ENCODE data around the gene CLNK. TPM values are rescaled to one million over a fixed set of nuclear protein-coding genes. Genes with fewer than 3 reads are reported as not detected.

CLNK gene
- not detected for total RNA-seq

DNA sequence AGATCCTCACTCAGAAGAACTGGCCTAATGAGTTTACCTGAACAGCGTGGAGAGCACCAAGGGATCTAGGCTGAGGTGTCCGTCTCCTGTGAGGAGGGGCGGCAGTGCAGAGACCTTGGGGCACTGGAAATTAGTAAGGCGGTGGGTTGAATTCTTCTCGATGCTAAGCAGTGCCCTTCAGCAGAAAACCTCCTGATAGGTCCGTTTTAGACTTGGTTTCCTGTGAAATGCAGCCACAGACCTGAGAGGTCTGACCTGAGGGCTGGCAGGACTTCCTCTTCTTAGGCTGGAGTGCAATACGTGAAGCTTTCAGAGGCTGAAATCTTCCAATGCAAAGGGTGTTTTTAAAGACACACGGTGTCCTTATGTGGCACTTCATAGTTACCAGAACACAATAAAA lies at the start of gene CLNK:
Gene CLNK, minus strand, starts transcription at position 138 of the 400 bp plus-strand sequence. CDS start 16,899 bp downstream, outside the sequence.
- CTCF ChIA-PET: no interaction called here
- Mint-ChIP-seq H3K27me3 (ENCODE audit: low read depth) (no peaks in the 10 kb centered on the region), H3K27ac (no peak within 1 kb of the TSS), H3K4me1 (ENCODE audit: low read depth) (no peaks in the 10 kb centered on the region), H3K9me3 (no peaks in the 10 kb centered on the region), H3K4me3 (no peak within 1 kb of the TSS), H3K36me3 (ENCODE audit: low read depth) (no peaks in the 10 kb centered on the region)
- intact Hi-C loops (cut with micrococcal nuclease): no loop called here
- no peak for DNase-seq

GRCh38 chr4:10733481-10734062 lies 49.0 kb upstream of the CLNK start:
- no peak overlapping the region for H3K4me3 Mint-ChIP-seq
- H3K36me3 Mint-ChIP-seq (ENCODE audit: low read depth): no peaks in the 10 kb centered on the region
- CTCF ChIA-PET: no interaction called here
- H3K4me1 Mint-ChIP-seq (ENCODE audit: low read depth): peaks cover 34% of the 10 kb centered on the region
- H3K27ac Mint-ChIP-seq: no peak overlapping the region
- no peaks in the 10 kb centered on the region for H3K9me3 Mint-ChIP-seq
- H3K27me3 Mint-ChIP-seq (ENCODE audit: low read depth): no peaks in the 10 kb centered on the region
- intact Hi-C loops (cut with micrococcal nuclease): loop anchor here (5.0 kb wide), 2 partner anchors 76 to 739 kb away; no protein-coding TSS in a partner anchor
- no peak for DNase-seq

GRCh38 chr4:10732914-10733415 lies 48.4 kb upstream of the CLNK start:
- intact Hi-C loops (cut with micrococcal nuclease): loop anchor here (1.0 to 5.0 kb wide), 3 partner anchors 62 to 739 kb away; no protein-coding TSS in a partner anchor
- CTCF ChIA-PET: no interaction called here
- H3K4me3 Mint-ChIP-seq: no peak overlapping the region
- H3K9me3 Mint-ChIP-seq: no peaks in the 10 kb centered on the region
- H3K36me3 Mint-ChIP-seq (ENCODE audit: low read depth): no peaks in the 10 kb centered on the region
- DNase-seq: no peak
- no peaks in the 10 kb centered on the region for H3K27me3 Mint-ChIP-seq (ENCODE audit: low read depth)
- H3K27ac Mint-ChIP-seq: no peak overlapping the region
- peaks cover 34% of the 10 kb centered on the region for H3K4me1 Mint-ChIP-seq (ENCODE audit: low read depth)

DNA sequence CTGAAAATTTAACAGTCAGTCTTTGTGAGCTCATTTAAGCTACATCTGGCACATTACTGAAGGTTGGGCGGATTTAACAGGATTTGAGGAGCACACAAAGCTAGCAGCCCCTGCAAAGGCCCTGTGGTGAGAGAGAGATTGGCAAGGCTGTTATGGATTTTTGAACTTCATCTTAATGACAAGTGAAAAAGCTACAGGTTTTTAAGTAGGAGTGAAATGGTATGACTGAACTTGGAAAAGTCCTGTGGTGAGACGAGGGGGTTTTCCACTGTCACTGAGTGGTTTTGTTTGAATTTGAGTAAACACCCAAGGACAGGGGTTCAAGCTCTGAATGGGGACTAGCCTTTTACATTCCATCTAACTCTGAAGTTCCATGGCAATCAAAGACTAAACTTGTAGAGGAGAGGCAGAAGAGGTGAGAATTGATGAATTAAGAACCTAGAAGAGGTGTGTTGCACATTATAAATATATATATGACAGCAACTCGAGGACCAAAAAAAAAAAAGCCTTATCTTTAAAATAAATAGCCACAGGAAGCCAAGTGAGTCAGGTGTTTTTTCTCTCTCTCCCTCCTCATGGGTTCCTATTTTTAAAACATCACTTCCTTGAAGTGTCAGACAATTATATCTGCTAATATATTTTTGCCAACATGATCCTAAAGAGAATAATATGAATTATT lies 47.8 kb upstream of the CLNK start:
- H3K27me3 Mint-ChIP-seq (ENCODE audit: low read depth): no peaks in the 10 kb centered on the region
- no peak overlapping the region for H3K27ac Mint-ChIP-seq
- CTCF ChIA-PET: no interaction called here
- no peaks in the 10 kb centered on the region for H3K36me3 Mint-ChIP-seq (ENCODE audit: low read depth)
- intact Hi-C loops (cut with micrococcal nuclease): loop anchor here (1.0 to 5.0 kb wide), 3 partner anchors 61 to 740 kb away; no protein-coding TSS in a partner anchor
- H3K4me3 Mint-ChIP-seq: no peak overlapping the region
- DNase-seq: peak; percentile 57
- H3K4me1 Mint-ChIP-seq (ENCODE audit: low read depth): peaks cover 34% of the 10 kb centered on the region
- H3K9me3 Mint-ChIP-seq: no peaks in the 10 kb centered on the region

- H3K4me3 Mint-ChIP-seq: no peak overlapping the region
- H3K27me3 Mint-ChIP-seq (ENCODE audit: low read depth): no peaks in the 10 kb centered on the region
- H3K27ac Mint-ChIP-seq: no peak overlapping the region
- no peak for DNase-seq
- H3K4me1 Mint-ChIP-seq (ENCODE audit: low read depth): peaks cover 39% of the 10 kb centered on the region
- intact Hi-C loops (cut with micrococcal nuclease): loop anchor here (1.0 to 5.0 kb wide), 3 partner anchors 60 to 741 kb away; no protein-coding TSS in a partner anchor
- H3K36me3 Mint-ChIP-seq (ENCODE audit: low read depth): no peaks in the 10 kb centered on the region
- CTCF ChIA-PET: no interaction called here
- H3K9me3 Mint-ChIP-seq: no peaks in the 10 kb centered on the region
Observed at GRCh38 chr4:10731690-10732089, 47.1 kb upstream of the CLNK start.

DNA sequence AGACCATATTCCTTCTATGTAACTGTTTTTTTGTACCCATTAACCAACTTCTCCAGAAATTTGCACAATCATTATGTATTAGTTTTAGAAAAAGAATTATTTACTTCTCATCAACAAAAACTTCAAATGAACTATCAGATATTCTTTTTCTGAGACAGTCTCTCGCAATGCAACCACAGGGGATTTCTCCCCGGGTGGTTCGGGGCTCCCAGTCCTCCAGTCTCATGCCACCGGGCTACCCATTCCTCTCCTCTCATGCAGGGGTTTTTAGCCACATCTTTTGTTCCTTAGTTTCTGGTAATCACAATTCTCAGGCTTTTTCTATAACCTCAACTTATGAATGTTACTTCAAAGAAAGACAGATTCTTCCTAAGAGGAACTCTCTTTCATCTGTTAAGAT lies 46.6 kb upstream of the CLNK start:
- H3K27ac Mint-ChIP-seq: no peak overlapping the region
- H3K4me1 Mint-ChIP-seq (ENCODE audit: low read depth): peaks cover 39% of the 10 kb centered on the region
- H3K4me3 Mint-ChIP-seq: no peak overlapping the region
- CTCF ChIA-PET: no interaction called here
- DNase-seq: no peak
- H3K36me3 Mint-ChIP-seq (ENCODE audit: low read depth): no peaks in the 10 kb centered on the region
- no peaks in the 10 kb centered on the region for H3K9me3 Mint-ChIP-seq
- intact Hi-C loops (cut with micrococcal nuclease): loop anchor here (5.0 kb wide), 2 partner anchors 74 to 741 kb away; no protein-coding TSS in a partner anchor
- no peaks in the 10 kb centered on the region for H3K27me3 Mint-ChIP-seq (ENCODE audit: low read depth)

DNA sequence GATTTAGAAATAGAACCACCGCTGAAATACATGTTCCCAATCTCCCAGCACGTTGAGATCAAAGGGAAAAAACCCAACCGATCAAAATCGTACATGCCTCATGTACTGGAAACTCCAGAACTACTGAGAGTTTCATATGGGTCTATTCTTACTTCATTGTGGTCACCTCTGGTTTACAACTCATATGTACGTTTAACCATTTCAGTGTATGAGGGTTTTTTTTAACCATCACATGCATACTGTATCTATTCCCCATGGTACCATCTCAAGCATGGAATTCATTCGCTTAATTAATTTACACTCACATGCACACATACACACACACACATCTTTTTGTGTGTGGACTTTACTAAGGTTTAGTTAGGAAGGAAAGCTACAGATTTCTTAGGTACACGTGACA lies 46.0 kb upstream of the CLNK start:
- CTCF ChIA-PET: no interaction called here
- Mint-ChIP-seq H3K9me3 (no peaks in the 10 kb centered on the region), H3K4me1 (ENCODE audit: low read depth) (peaks cover 39% of the 10 kb centered on the region), H3K27ac (no peak overlapping the region), H3K4me3 (no peak overlapping the region), H3K27me3 (ENCODE audit: low read depth) (no peaks in the 10 kb centered on the region), H3K36me3 (ENCODE audit: low read depth) (no peaks in the 10 kb centered on the region)
- DNase-seq: no peak
- intact Hi-C loops (cut with micrococcal nuclease): loop anchor here (5.0 kb wide), 2 partner anchors 73 to 742 kb away; no protein-coding TSS in a partner anchor

GRCh38 chr4:10730019-10730418 lies 45.5 kb upstream of the CLNK start:
- H3K27me3 Mint-ChIP-seq (ENCODE audit: low read depth): no peaks in the 10 kb centered on the region
- no peak for DNase-seq
- peaks cover 39% of the 10 kb centered on the region for H3K4me1 Mint-ChIP-seq (ENCODE audit: low read depth)
- CTCF ChIA-PET: no interaction called here
- no peaks in the 10 kb centered on the region for H3K36me3 Mint-ChIP-seq (ENCODE audit: low read depth)
- H3K27ac Mint-ChIP-seq: no peak overlapping the region
- no peaks in the 10 kb centered on the region for H3K9me3 Mint-ChIP-seq
- no peak overlapping the region for H3K4me3 Mint-ChIP-seq
- intact Hi-C loops (cut with micrococcal nuclease): loop anchor here (5.0 kb wide), 2 partner anchors 73 to 742 kb away; no protein-coding TSS in a partner anchor

GRCh38 chr4:10729366-10729765 lies 44.8 kb upstream of the CLNK start:
- H3K27ac Mint-ChIP-seq: no peak overlapping the region
- CTCF ChIA-PET: no interaction called here

DNA sequence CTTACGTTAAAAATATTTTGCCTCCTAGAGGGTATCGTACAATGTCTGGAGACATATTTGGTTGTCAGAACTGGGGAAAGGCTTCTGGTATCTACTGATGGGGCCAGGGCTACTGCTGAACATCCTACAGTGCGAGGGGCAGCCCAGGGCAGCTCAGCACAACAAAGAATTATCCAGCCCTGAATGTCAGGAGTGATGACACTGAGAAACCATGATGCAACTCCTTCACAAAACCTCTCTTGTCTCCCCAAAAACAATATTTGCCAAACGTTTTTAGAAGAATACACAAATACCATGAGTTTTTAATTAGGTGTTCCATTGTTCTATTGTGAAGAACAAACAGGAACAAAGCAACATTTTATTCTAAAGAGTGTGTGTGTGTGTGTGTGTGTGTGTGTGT lies 43.4 kb upstream of the CLNK start:
- intact Hi-C loops (cut with micrococcal nuclease): no loop called here
- H3K4me1 Mint-ChIP-seq (ENCODE audit: low read depth): peaks cover 42% of the 10 kb centered on the region
- DNase-seq: no peak

More at GRCh38 chr4:10729366-10729765, 44.8 kb upstream of the CLNK start:
- Mint-ChIP-seq H3K4me1 (ENCODE audit: low read depth) (peaks cover 37% of the 10 kb centered on the region), H3K9me3 (no peaks in the 10 kb centered on the region), H3K27me3 (ENCODE audit: low read depth) (no peaks in the 10 kb centered on the region), H3K36me3 (ENCODE audit: low read depth) (no peaks in the 10 kb centered on the region), H3K4me3 (no peak overlapping the region)
- no peak for DNase-seq
- intact Hi-C loops (cut with micrococcal nuclease): no loop called here

DNA sequence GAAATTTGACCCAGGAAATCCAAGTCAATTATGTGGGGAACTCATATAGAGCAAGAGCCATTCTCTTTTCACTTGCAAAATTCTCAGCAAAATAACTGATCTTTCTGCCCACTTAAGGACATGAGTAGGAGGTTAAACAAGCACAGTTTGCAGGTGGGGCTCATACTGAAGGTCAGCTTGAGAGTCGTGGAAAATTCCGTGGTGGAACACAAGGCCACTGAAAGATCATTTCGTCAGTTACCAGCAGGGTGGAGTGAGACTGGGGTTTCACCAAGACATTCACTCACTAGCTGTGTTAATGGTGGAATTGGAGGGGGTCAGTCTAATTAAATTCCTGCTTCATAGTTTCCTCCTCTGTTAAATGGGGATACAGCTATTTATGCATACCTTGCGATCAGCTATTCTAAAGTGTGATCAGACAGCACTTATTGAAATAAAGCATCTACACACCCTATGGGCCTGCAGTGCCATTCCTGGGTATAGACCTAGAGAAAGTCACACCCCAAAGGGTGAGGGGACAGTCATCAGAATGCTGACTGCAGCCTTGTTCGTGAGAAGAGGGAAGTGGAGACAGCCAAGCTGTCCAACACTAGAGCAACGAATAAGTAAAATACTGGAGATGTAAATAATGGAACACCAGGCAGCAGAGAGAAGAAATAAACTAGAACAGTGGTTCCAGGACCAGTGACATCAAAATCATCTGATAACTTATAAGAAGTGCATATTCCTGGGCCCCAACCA lies 42.7 kb upstream of the CLNK start:
- no peak overlapping the region for H3K27ac Mint-ChIP-seq
- H3K27me3 Mint-ChIP-seq (ENCODE audit: low read depth): no peaks in the 10 kb centered on the region
- CTCF ChIA-PET: interaction anchor here (0.5 kb wide), 1 partner anchor 28 kb away, joined by 3 read pairs; no protein-coding TSS in a partner anchor
- H3K9me3 Mint-ChIP-seq: no peaks in the 10 kb centered on the region
- no peak for DNase-seq
- H3K4me1 Mint-ChIP-seq (ENCODE audit: low read depth): peaks cover 38% of the 10 kb centered on the region
- no peak overlapping the region for H3K4me3 Mint-ChIP-seq
- H3K36me3 Mint-ChIP-seq (ENCODE audit: low read depth): no peaks in the 10 kb centered on the region
- intact Hi-C loops (cut with micrococcal nuclease): no loop called here

More for the DNA sequence above, 43.4 kb upstream of the CLNK start:
- Mint-ChIP-seq H3K36me3 (ENCODE audit: low read depth) (no peaks in the 10 kb centered on the region), H3K27ac (no peak overlapping the region), H3K27me3 (ENCODE audit: low read depth) (no peaks in the 10 kb centered on the region), H3K4me3 (no peak overlapping the region), H3K9me3 (no peaks in the 10 kb centered on the region)
- CTCF ChIA-PET: interaction anchor here (0.5 kb wide), 1 partner anchor 28 kb away, joined by 3 read pairs; no protein-coding TSS in a partner anchor

DNA sequence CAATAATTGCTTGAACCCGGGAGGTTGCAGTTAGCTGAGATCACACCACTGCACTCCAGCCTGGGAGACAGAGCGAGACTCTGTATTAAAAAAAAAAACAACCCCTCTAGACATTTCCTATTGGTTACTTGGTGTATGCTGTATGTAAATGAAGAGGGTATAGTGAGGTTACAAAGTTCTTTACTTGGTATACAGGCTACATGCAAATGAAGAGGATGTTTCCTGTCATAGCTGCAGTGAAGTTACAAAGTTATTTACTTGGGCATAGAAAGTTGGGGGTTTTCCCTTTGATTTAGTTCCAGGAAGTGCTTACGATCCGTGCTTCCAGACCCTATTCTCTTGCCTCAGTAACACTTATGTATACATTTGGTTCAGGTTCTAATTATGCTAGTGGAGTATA lies 38.4 kb upstream of the CLNK start:
- CTCF ChIA-PET: interaction anchor here (0.7 kb wide), 1 partner anchor 500 kb away, joined by 3 read pairs; no protein-coding TSS in a partner anchor
- DNase-seq: no peak
- Mint-ChIP-seq H3K27me3 (ENCODE audit: low read depth) (no peaks in the 10 kb centered on the region), H3K4me3 (no peak overlapping the region), H3K4me1 (ENCODE audit: low read depth) (peaks cover 16% of the 10 kb centered on the region), H3K27ac (no peak overlapping the region), H3K36me3 (ENCODE audit: low read depth) (no peaks in the 10 kb centered on the region), H3K9me3 (no peaks in the 10 kb centered on the region)
- intact Hi-C loops (cut with micrococcal nuclease): no loop called here

All from activated naive CD4-positive, alpha-beta T cell treated with anti-CD3 and anti-CD28 coated beads for 36 hours (primary cell).